HG03575 (cell line): Measurements from ENCODE around the gene ABCC9.

Source experiments
- ATAC-seq: cut with Tn5 transposase; IDR thresholded peaks from one replicate; pipeline ENCODE4 v1.9.1; 2021; ENCODE audit not compliant: unreplicated experiment, insufficient number of reproducible peaks, low FRiP score; ENCODE audit errors: extremely low read depth

The ABCC9 gene

DNA sequence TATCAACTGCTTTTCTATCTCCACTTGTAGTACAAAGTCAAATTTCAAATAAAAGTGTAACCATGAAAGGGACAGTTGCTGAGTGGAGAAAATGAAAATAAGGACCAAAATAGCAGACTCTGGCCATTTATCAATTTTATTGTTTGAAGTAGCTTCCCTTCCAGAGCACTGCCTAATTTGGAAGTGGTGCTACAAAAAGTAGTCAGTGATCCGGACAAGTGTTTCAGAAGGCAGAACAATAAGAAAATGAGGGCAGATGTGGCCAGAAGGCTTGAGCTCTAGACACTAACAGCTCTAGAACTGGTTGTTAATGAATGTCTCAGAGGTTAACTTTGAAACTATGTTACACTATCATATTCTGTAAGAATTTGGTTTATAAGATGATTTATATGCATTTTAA lies 48.9 kb downstream of the ABCC9 start:
- ATAC-seq: no peak

- no peak for ATAC-seq
Observed at GRCh38 chr12:21891751-21892217, 49.4 kb downstream of the ABCC9 start.

DNA sequence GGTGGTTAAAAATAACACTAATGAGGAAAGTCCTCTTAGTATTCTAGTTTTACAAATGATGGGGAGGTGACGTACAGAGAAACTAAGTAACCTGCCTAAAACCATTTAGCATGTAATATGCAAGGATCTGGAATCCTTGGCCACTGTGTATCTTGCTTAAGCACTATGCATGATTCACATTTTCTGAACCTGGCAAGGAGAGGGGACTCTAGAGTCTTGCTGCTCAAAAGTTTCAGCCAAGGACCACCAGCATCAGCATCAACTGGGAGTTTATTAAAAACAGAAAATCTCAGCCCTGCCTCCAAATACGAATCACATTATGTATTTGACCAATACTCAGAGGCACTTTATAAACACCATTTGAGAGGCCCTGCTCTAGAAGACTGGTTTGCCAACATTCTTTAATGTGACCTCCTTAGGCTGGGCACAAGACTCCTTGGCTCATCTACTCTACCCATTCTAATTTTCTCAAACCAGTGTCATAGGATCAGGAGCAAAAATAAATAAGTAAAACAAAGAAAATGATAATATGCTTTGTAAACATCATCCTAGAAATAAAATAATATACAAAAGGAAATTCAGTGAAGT lies 52.9 kb downstream of the ABCC9 start:
- ATAC-seq: no peak

- no peak for ATAC-seq
Observed at GRCh38 chr12:21884936-21885335, 56.3 kb downstream of the ABCC9 start.

DNA sequence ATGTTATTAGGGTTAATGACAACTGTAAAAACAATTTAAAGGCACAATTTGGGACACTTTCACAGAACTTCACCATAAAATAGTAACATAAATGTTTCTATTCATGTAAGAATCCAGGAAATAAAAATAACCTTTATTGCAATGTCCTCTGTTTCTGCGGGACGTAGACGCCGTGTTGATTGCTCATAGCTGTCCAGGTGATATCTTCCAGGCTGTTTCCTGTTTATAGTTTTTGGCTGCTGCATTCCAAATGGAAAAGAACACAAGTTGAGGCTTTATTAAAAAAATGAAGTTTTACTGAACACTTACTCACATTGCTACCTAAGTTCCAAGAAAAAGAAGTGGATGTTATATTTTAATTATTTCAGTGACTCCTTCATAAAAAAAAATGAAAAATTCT lies 58.6 kb downstream of the ABCC9 start:
- ATAC-seq: no peak

GRCh38 chr12:21881965-21882364 lies 59.3 kb downstream of the ABCC9 start:
- no peak for ATAC-seq

DNA sequence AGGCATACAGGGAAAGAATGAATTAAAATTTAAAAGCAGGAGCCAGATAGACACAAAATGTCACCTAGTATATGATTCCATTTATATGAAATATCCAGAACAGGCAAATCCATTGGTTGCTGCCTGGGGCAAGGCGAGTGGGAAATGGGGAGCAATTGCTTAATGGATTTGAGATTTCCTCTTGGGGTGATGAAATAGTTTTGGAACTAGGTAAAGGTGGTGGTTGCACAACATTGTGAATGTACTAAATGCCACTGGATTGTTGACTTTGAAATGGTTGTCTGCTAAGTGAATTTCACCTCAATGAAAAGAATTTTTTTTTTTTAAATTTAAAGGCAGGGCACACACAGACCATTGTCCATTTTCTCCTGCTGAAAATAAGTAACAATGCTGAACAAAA lies 61.9 kb downstream of the ABCC9 start:
- no peak for ATAC-seq

DNA sequence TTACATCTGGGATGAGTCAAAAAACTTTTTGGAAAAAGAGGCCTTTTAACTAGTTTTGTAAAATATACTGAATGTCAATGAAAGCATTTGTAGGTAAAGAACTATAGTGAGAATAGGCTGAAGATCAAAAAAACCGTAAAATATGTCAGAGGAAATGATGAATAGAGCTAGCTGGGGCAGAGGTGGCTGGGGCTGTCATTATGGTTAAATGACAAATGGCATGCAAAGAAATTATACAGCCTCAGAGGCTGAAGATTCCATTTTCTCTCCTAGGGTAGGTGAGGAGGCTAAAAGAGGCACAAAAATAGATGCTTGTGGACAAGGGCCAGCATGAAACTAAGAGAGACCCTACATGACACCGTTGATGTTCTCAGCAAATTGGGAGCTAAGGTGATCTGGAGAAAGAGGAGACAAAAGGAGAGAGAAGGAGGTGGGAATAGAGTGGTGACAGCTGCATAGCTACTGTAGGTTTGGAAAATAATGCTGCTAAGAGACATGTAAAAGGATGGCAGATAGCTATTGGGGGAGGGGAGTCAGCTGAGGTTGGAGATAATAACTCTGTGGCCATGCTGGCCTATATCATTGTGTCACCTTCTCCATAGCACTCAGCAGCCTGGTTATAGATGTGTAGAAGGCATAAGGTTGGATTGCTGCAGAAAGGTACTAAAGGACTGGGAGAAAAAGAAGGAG lies 63.8 kb downstream of the ABCC9 start:
- no peak for ATAC-seq

- no peak for ATAC-seq
Observed at GRCh38 chr12:21865846-21866245, 75.4 kb downstream of the ABCC9 start.

DNA sequence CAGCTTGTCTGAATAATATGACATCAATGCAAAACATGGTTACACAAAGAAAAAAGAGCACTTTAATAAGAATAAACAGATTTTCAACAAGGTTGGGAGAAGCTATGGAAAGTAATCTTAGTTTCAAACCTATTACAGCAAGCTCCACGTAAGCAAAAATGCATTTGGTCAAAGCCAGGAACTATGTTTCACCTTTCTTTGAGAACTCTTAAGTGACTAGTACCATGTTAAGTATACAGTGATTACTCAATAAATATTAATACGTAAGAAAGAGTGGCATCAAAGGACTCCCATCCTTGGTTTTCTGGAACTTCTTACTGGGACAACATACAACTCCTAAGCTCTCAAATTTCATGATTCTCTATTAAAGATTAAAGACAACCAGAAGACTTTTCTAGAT lies 80.7 kb downstream of the ABCC9 start:
- no peak for ATAC-seq

- ATAC-seq: no peak
Observed at GRCh38 chr12:21860128-21860527, 81.1 kb downstream of the ABCC9 start.

- ATAC-seq: no peak
Observed at GRCh38 chr12:21852251-21852650, 89.0 kb downstream of the ABCC9 start.

DNA sequence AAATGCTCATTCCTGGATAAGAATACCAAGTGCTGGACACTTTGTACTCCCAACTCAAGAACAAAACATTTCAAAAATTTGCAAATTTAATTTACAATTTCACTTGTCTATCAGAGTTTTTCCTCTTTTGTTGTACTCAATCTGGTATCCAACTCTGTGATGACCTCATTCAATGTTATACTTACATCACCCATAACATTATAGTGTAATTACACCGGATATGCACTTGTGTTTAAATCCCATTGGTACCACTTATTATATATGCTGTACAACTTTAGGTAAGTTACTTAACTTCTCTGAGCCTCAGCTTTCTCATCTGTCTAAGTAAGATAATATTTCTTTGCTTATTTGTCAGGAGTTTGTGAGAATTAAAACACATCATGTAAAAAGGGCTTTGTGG lies 90.1 kb downstream of the ABCC9 start:
- ATAC-seq: no peak

GRCh38 chr12:21850419-21850818 lies 90.8 kb downstream of the ABCC9 start:
- ATAC-seq: no peak

GRCh38 chr12:21849878-21850277 lies 91.3 kb downstream of the ABCC9 start:
- no peak for ATAC-seq

DNA sequence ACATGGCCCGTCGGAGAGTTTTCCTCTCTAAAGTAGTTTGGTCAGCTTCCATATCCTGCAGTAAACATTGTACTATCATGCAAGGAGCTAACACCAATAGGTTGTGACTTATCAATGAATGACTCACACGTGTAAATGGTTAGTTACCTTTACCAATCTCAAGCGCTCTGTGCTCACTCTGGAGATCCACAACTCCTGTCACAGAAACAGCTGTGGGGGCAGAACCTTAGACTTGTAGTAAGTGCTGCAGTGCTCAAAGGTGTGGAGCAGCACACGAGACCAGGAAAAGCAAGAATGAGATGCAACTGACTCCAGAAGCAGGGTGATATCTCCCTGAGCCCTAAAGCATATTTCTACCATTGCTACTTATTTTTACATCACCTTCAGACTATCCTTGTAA lies 93.0 kb downstream of the ABCC9 start:
- ATAC-seq: no peak

DNA sequence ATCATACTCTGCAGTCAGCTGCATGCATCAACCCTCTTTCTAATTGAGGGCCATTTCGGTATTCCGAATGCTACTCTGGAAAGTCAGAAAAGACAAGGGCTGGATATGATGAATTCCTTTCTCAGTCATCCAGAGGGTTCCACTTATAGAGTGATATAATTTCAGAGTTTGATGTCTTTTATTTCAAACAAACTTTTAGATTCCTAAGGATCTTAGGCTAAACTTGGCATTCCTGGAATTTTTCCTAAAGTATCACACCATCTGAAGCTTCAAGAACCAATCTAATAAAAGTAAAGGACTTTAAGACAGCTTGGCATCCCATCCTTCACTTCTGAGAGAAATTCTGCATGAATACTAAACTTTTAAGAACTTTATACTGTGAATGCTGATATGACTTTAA lies 97.4 kb downstream of the ABCC9 start:
- no peak for ATAC-seq

DNA sequence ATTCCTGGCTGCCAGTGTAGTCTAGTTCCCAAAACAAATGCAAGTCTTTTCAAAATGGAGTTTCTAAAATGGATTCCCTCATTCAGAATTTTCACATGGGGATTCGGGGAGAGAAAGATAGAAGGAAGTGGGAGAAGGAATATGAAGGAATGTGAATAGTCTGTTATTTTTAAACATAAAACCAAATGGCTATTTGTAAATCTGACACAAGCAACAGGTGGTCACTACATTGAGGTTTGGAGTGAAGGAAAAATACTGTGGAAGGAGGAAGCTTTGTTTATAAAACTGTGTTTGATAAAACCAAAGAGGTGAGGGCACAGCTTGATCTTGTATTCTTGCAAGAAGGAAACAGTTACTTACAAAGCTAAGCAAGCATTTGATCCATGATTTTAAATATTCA lies 101.5 kb downstream of the ABCC9 start:
- no peak for ATAC-seq

DNA sequence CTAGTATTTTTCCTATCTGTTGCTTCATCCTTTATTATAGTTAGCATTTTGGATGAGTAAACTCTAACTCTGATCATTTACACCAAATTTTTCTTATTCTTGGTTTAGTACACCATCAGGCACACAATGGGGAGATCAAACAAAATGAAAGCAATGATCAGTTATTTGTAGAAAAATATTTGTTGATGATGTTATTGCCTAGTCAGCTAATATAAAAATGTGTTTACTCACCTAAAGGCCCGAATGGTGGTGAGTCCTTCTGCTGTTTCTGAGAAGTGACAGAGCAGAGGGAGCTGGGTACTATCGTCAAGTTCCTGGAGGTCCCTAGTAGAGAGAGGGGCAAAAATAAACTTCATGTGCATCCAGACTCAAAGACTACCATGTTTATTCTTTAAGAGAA lies 103.4 kb downstream of the ABCC9 start:
- no peak for ATAC-seq

DNA sequence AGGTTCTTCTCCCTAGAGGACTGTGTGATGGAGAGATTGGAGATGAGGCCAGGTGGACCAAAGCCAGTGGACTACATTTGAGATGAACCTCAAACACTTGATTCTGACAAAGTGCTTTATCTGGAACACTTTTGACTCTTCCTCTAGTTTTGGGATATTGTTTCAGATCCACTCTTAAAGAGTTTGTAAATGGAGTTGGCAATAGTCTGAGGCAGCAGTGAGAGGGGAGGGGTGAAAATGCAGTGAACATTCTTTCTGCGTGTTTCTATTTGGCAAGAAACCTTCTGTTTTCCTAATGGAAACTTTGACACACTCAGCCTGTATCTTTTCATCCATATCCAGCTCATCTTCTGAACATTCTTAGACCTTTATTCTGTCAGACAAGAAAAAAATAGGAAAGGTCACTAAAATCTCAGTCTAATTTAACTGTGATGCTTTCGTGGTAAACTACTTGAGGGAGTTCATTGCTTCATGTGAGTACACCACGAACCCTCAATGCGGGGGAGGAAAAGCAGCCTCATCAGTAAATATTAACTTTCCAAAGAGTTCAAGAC lies 109.4 kb downstream of the ABCC9 start:
- no peak for ATAC-seq

DNA sequence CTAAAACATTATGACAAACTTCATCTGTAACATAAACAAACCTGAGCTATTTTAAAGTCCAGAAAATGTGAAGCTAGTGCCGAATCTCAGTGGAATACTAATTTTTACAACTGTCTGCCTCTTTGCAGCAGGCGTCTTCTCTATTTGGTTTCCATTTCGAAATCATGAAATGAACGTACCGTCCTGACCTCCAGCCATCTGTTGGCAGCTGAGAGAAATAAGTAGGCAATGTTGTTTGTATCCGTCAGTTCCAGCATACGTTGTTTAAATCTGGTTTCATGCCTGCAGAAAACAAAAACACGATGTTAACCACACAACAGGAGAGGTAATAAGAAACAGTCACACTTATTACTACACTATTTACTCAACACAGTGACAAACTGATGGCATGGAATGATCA lies 112.4 kb downstream of the ABCC9 start:
- ATAC-seq: no peak
